ENCODE measurements around the gene LMOD3. TPM values are rescaled to one million over a fixed set of nuclear protein-coding genes. Genes with fewer than 3 reads are reported as not detected.

The LMOD3 gene
- total RNA-seq, 2 donors from 2014 or later = 0.50 TPM; not detected in 1

GRCh38 chr3:69082361-69082760 lies 40.0 kb downstream of the LMOD3 start:
- Histone ChIP-seq H3K9me3 (no peaks in the 10 kb centered on the region), H3K27me3 (replicated peaks; ENCODE audit: insufficient read depth) (no peaks in the 10 kb centered on the region), H3K4me1 (replicated peaks) (peaks cover 8% of the 10 kb centered on the region), H3K36me3 (no peaks in the 10 kb centered on the region), H3K4me3 (no peak overlapping the region), H3K27ac (no peak overlapping the region)
- 71% methylated on average over 2 of the region's 2 CpGs for WGBS
- DNase-seq (ENCODE audit: low spot score) = no peak
- intact Hi-C loops (cut with DNase I) = no loop called here
- no peak for TF ChIP-seq POLR2AphosphoS5 (IDR thresholded peaks at IDR 0.05)
- TF ChIP-seq CTCF (IDR thresholded peaks at IDR 0.05) = no peak
- TF ChIP-seq POLR2A (IDR thresholded peaks at IDR 0.05) = no peak

- H3K27ac ChIP-seq = no peak overlapping the region
Measured at GRCh38 chr3:69081583-69082262, 40.7 kb downstream of the LMOD3 start.

GRCh38 chr3:69080233-69080920 lies 42.0 kb downstream of the LMOD3 start, which contains the start of gene UBA3:
Gene UBA3 (minus strand): TSS chr3:69080365. CDS start chr3:69080353, 12 bp downstream.
- peak; percentile 70 for TF ChIP-seq POLR2A (IDR thresholded peaks at IDR 0.05)
- TF ChIP-seq POLR2AphosphoS5 (IDR thresholded peaks at IDR 0.05) = peak; percentile 85
- TF ChIP-seq CTCF (IDR thresholded peaks at IDR 0.05) = no peak
- no peaks in the 10 kb centered on the region for H3K27me3 ChIP-seq (replicated peaks; ENCODE audit: insufficient read depth)
- H3K27ac ChIP-seq = peak within 1 kb of the TSS; percentile 78 to 83
- DNase-seq (ENCODE audit: low spot score) = peak; percentile 90
- peak within 1 kb of the TSS; percentile 93 to 96 for H3K4me3 ChIP-seq
- no peaks in the 10 kb centered on the region for H3K36me3 ChIP-seq
- intact Hi-C loops (cut with DNase I) = no loop called here
- WGBS = 3% methylated on average over 36 of the region's 37 CpGs
- H3K9me3 ChIP-seq = no peaks in the 10 kb centered on the region
- peaks cover 4% of the 10 kb centered on the region for H3K4me1 ChIP-seq (replicated peaks)

More at GRCh38 chr3:69081583-69082262, 40.7 kb downstream of the LMOD3 start:
- intact Hi-C loops (cut with DNase I) = no loop called here
- TF ChIP-seq POLR2AphosphoS5 (IDR thresholded peaks at IDR 0.05) (no peak), CTCF (IDR thresholded peaks at IDR 0.05) (no peak), POLR2A (IDR thresholded peaks at IDR 0.05) (no peak)
- WGBS = 82% methylated on average over 5 of the region's 5 CpGs
- DNase-seq (ENCODE audit: low spot score) = no peak
- Histone ChIP-seq H3K27me3 (replicated peaks; ENCODE audit: insufficient read depth) (no peaks in the 10 kb centered on the region), H3K4me1 (replicated peaks) (peaks cover 4% of the 10 kb centered on the region), H3K4me3 (no peak overlapping the region), H3K9me3 (no peaks in the 10 kb centered on the region), H3K36me3 (no peaks in the 10 kb centered on the region)

- intact Hi-C loops (cut with DNase I) = no loop called here
- Histone ChIP-seq H3K27ac (peak overlapping the region; percentile 78 to 83), H3K4me3 (peak overlapping the region; percentile 93 to 96), H3K4me1 (replicated peaks) (peaks cover 4% of the 10 kb centered on the region), H3K9me3 (no peaks in the 10 kb centered on the region), H3K36me3 (no peaks in the 10 kb centered on the region), H3K27me3 (replicated peaks; ENCODE audit: insufficient read depth) (no peaks in the 10 kb centered on the region)
- TF ChIP-seq POLR2A (IDR thresholded peaks at IDR 0.05) (no peak), POLR2AphosphoS5 (IDR thresholded peaks at IDR 0.05) (no peak), CTCF (IDR thresholded peaks at IDR 0.05) (no peak)
- WGBS = 2% methylated on average over 29 of the region's 29 CpGs
- no peak for DNase-seq (ENCODE audit: low spot score)
Measured at GRCh38 chr3:69079269-69080159, 42.9 kb downstream of the LMOD3 start.

Measured in prostate gland (tissue), 2 donors.